IMR-90 (cell line): ENCODE results near the gene COL11A2. TPM values are rescaled to one million over a fixed set of nuclear protein-coding genes. Genes with fewer than 3 reads are reported as not detected.

Source experiments
- ATAC-seq: fragments of 200-7000 bp; cut with Tn5 transposase; 2 replicates; pipeline ENCODE4 v1.9.1; 2020; ENCODE audit warnings: low read depth, mild to moderate bottlenecking, moderate library complexity
- BruUV-seq: library from RNA; stranded (reverse); fragments of 400-500 nt; replicated peaks from 2 replicates; lab custom pipeline; 2021; lab: Mats Ljungman, UMichigan
- CTCF ChIA-PET: fragments of 300-600 bp; formaldehyde crosslinking; extraction: SDS; loops from one replicate; lab custom pipeline; 2021; ENCODE audit warnings: antibody characterized with exemption; lab: Yijun Ruan, JAX
- POLR2A ChIA-PET: fragments of 300-600 bp; sonication (Branson Sonifier 250); formaldehyde crosslinking; loops from one replicate; lab custom pipeline; 2022; ENCODE audit warnings: antibody characterized with exemption; ENCODE audit not compliant: unreplicated experiment; lab: Charles Lee
- DNase-seq: peaks from one replicate; pipeline ENCODE4 v3.0.0; 2013
- H2AFZ ChIP-seq: replicated peaks from 2 replicates; pipeline ENCODE3; 2013; ENCODE audit warnings: low read length, mild to moderate bottlenecking; ENCODE audit not compliant: poor library complexity
- H2AK5ac ChIP-seq: 2 replicates; pipeline ENCODE4 v1.6.1; 2013; ENCODE audit warnings: low read depth, low read length, inconsistent platforms
- H2AK9ac ChIP-seq: replicated peaks from 2 replicates; pipeline ENCODE3; 2013; ENCODE audit warnings: mild to moderate bottlenecking, low read depth, low read length, moderate library complexity; ENCODE audit not compliant: poor library complexity
- H2BK120ac ChIP-seq: 2 replicates; pipeline ENCODE4 v1.6.1; 2013; ENCODE audit warnings: low read depth, low read length, inconsistent platforms
- H2BK15ac ChIP-seq: 3 replicates; pipeline ENCODE4 v1.6.1; 2013; ENCODE audit warnings: low read depth, low read length, inconsistent platforms
- H2BK20ac ChIP-seq: 2 replicates; pipeline ENCODE4 v1.6.1; 2013; ENCODE audit warnings: low read depth, mild to moderate bottlenecking, inconsistent platforms, low read length, moderate library complexity
- H2BK5ac ChIP-seq: 2 replicates; pipeline ENCODE4 v1.6.1; 2013; ENCODE audit warnings: mild to moderate bottlenecking, low read depth, low read length, inconsistent platforms; ENCODE audit not compliant: poor library complexity, severe bottlenecking
- H3K14ac ChIP-seq: replicated peaks from 2 replicates; pipeline ENCODE4 v1.6.1; 2013; ENCODE audit warnings: low read depth, low read length, inconsistent platforms
- H3K18ac ChIP-seq: 2 replicates; pipeline ENCODE4 v1.6.1; 2013; ENCODE audit warnings: low read depth, low read length, control low read depth
- H3K23ac ChIP-seq: 2 replicates; pipeline ENCODE4 v1.6.1; 2013; ENCODE audit warnings: low read depth, low read length, inconsistent platforms
- H3K27ac ChIP-seq: 2 replicates; pipeline ENCODE4 v1.5.1; 2013; ENCODE audit warnings: mild to moderate bottlenecking, control low read depth, low read length; ENCODE audit not compliant: insufficient read depth
- H3K27me3 ChIP-seq: 2 replicates; pipeline ENCODE4 v1.6.1; 2013; ENCODE audit warnings: low read length; ENCODE audit not compliant: control insufficient read depth, insufficient read depth
- H3K36me3 ChIP-seq: 2 replicates; pipeline ENCODE4 v1.6.1; 2013; ENCODE audit warnings: low read length, mixed read lengths; ENCODE audit not compliant: control insufficient read depth, insufficient read depth
- H3K4ac ChIP-seq: 2 replicates; pipeline ENCODE4 v1.6.1; 2013; ENCODE audit warnings: low read depth, low read length, inconsistent platforms
- H3K4me1 ChIP-seq: 2 replicates; pipeline ENCODE4 v1.6.1; 2013; ENCODE audit warnings: low read length, mixed read lengths; ENCODE audit not compliant: control insufficient read depth, insufficient read depth
- H3K4me2 ChIP-seq: 2 replicates; pipeline ENCODE4 v1.6.1; 2013; ENCODE audit warnings: low read depth, mild to moderate bottlenecking, control low read depth, low read length, moderate library complexity
- H3K4me3 ChIP-seq: 2 replicates; pipeline ENCODE4 v1.5.1; 2013; ENCODE audit warnings: low read depth, mild to moderate bottlenecking, control low read depth, low read length, moderate library complexity; ENCODE audit not compliant: insufficient read depth
- H3K56ac ChIP-seq: 2 replicates; pipeline ENCODE4 v1.6.1; 2013; ENCODE audit warnings: low read length, inconsistent platforms; ENCODE audit not compliant: insufficient read depth; ENCODE audit errors: extremely low read depth
- H3K79me1 ChIP-seq, 2 experiments: 2 replicates each; pipeline ENCODE4 v1.6.1; 2013; ENCODE audit warnings: low read length in 2 of 2, inconsistent platforms in 1 of 2, low read depth in 1 of 2
- H3K9ac ChIP-seq: 2 replicates; pipeline ENCODE4 v1.6.1; 2013; ENCODE audit warnings: low read depth, low read length, control low read depth
- H3K9me1 ChIP-seq: 2 replicates; pipeline ENCODE4 v1.6.1; 2013; ENCODE audit warnings: low read length, inconsistent platforms; ENCODE audit not compliant: insufficient read depth
- H3K9me3 ChIP-seq: 2 replicates; pipeline ENCODE4 v1.6.1; 2013; ENCODE audit warnings: low read length; ENCODE audit not compliant: control insufficient read depth, insufficient read depth
- H4K20me1 ChIP-seq: 2 replicates; pipeline ENCODE4 v1.6.1; 2013; ENCODE audit warnings: low read length, inconsistent platforms; ENCODE audit not compliant: insufficient read depth
- H4K5ac ChIP-seq: 2 replicates; pipeline ENCODE4 v1.6.1; 2013; ENCODE audit warnings: mild to moderate bottlenecking, low read depth, low read length, control low read depth
- H4K8ac ChIP-seq, 2 experiments: 2 replicates each; pipeline ENCODE4 v1.6.1; 2013; ENCODE audit warnings: low read depth in 2 of 2, low read length in 2 of 2, control low read depth in 1 of 2, inconsistent platforms in 1 of 2
- H4K91ac ChIP-seq: 2 replicates; pipeline ENCODE4 v1.6.1; 2013; ENCODE audit warnings: low read depth, low read length, inconsistent platforms; ENCODE audit not compliant: insufficient read depth
- FOS ChIP-seq: fragments of 150-350 bp; IDR thresholded peaks from 2 replicates; pipeline ENCODE4 v1.6.1; 2016; ENCODE audit warnings: low read depth, low read length
- POLR2A ChIP-seq: IDR thresholded peaks from 2 replicates; pipeline ENCODE4 v1.6.1; 2012; ENCODE audit warnings: mild to moderate bottlenecking, low read depth, low read length
- WGBS, 2 experiments: methylation state at CpG; one replicate each; pipeline versions ENCODE4 v1.1.5 to v1.1.7; 2013; ENCODE audit warnings: missing lambda C conversion rate in 2 of 2; ENCODE audit not compliant: insufficient read length in 1 of 2; ENCODE audit errors: extremely low coverage in 2 of 2; 5-methylcytosine and 5-hydroxymethylcytosine counted together
- dilution Hi-C: fragments of 300-500 bp; cut with HindIII; formaldehyde crosslinking; loops from one replicate; pipeline ENCODE4 v1.14.3; 2018; ENCODE audit warnings: low sequenced_read_pairs; ENCODE audit not compliant: unreplicated experiment
- in situ Hi-C: fragments of 300-500 bp; cut with MboI; formaldehyde crosslinking; loops from 3 replicates; pipeline ENCODE4 v1.14.3; 2019; ENCODE audit warnings: low sequenced_read_pairs, inconsistent platforms, mixed read lengths
- intact Hi-C: fragments of 100-400 bp; cut with micrococcal nuclease; formaldehyde crosslinking; loops from 2 replicates; pipeline ENCODE4 v1.10.0; 2022
- polyA plus RNA-seq, 3 experiments: library from polyadenylated mRNA; depleted of rRNA; stranded (reverse); fragments of >200 nt; gene quantifications; 2 replicates each; pipeline ENCODE4 v1.2.3, GENCODE V29; 2012; ENCODE audit warnings: low replicate concordance in 1 of 3
- total RNA-seq: library from RNA; depleted of rRNA; stranded (reverse); fragments of >200 nt; gene quantifications from 2 replicates; pipeline ENCODE4 v1.2.3, GENCODE V29; 2012

COL11A2 gene
- total and polyA plus RNA-seq, 2 of the 4 experiments (the other 2 are of a cell fraction): under 0.01 to 0.38 TPM

DNA sequence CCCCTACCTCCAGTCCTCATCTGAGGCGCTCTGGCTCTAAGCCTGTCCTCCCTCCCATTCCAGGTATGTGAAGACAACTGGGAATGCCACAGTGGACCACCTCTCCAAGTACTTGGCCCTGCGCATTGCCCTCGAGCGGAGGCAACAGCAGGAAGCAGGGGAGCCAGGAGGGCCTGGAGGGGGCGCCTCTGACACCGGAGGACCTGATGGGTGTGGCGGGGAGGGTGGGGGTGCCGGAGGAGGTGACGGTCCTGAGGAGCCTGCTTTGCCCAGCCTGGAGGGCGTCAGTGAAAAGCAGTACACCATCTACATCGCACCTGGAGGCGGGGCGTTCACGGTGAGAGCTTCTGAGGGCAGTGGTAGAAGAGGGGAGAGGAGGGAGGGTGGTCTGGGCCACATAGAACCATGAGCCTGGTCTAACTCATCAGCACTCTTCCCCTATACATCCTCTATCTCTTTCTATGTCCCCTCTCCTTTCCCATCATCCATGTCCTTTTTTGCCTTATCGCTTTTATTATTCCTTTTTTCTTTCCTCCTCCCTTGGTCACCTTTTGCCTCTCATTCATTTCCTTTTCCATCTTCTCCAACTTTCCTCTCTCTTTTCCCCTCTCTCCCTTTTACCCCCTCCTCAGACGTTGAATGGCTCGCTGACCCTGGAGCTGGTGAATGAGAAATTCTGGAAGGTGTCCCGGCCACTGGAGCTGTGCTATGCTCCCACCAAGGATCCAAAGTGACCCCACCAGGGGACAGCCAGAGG, 19.6 kb upstream of the COL11A2 start:
- Histone ChIP-seq H3K4me3 (no peak overlapping the region), H4K20me1 (no peaks in the 10 kb centered on the region), H2BK5ac (no peak overlapping the region), H4K8ac (no peak overlapping the region), H4K5ac (no peak overlapping the region), H3K4me1 (peaks cover 5% of the 10 kb centered on the region), H3K27me3 (peaks cover 14% of the 10 kb centered on the region), H3K36me3 (peaks cover 20% of the 10 kb centered on the region), H3K4ac (no peak overlapping the region), H2AK9ac (peak overlapping the region; percentile 68), H3K23ac (no peak overlapping the region), H3K4me2 (no peak overlapping the region), H3K18ac (no peak overlapping the region), H3K56ac (no peak overlapping the region), H2AK5ac (no peak overlapping the region), H2AFZ (no peak overlapping the region), H3K27ac (no peak overlapping the region), H3K14ac (no peak overlapping the region), H3K9me3 (no peaks in the 10 kb centered on the region), H3K79me1 (peaks cover 7 to 30% of the 10 kb centered on the region in 2 experiments), H3K9me1 (peaks cover 1% of the 10 kb centered on the region; the same call in 1 of the 2 replicates), H2BK120ac (no peak overlapping the region), H3K9ac (no peak overlapping the region), H2BK15ac (no peak overlapping the region), H2BK20ac (no peak overlapping the region), H4K91ac (no peak overlapping the region)
- WGBS, 2 experiments: 100% methylated on average over 1 of the region's 18 CpGs
- intact Hi-C loops (no loop called here), in situ Hi-C loops (no loop called here), dilution Hi-C loops (no loop called here)
- DNase-seq: no peak
- BruUV-seq: no TSS peak
- POLR2A ChIA-PET: no interaction called here
- TF ChIP-seq POLR2A: 0 out of 2 replicates have a peak, but pooled peaks have one; percentile 15
- no peak for TF ChIP-seq FOS
- CTCF ChIA-PET: no interaction called here
- no peak for ATAC-seq
